GM21360 (cell line): ENCODE measurements around the gene PLEKHD1.
"Not testable (repeated sequence)": the region's sequence is repeated elsewhere in the genome, so short reads cannot be mapped to it uniquely, and the experiment has no call there.

ENCODE experiments used
- ATAC-seq: cut with Tn5 transposase; IDR thresholded peaks from one replicate; pipeline ENCODE4 v1.9.1; 2021; ENCODE audit warnings: mild to moderate bottlenecking, moderate library complexity; ENCODE audit not compliant: unreplicated experiment

The PLEKHD1 gene

GRCh38 chr14:69484444-69485314 lies at the start of gene PLEKHD1:
TSS of gene PLEKHD1 (plus strand) at chr14:69484728. CDS start at chr14:69484966, 238 bp downstream.
- no peak for ATAC-seq

GRCh38 chr14:69439521-69440270 lies 44.8 kb upstream of the PLEKHD1 start:
- ATAC-seq = no peak

GRCh38 chr14:69441948-69442347 lies 42.6 kb upstream of the PLEKHD1 start:
- peak; percentile 43 for ATAC-seq

- ATAC-seq = no peak
Observed at GRCh38 chr14:69443296-69443805, 41.2 kb upstream of the PLEKHD1 start.

GRCh38 chr14:69449216-69449615 lies 35.3 kb upstream of the PLEKHD1 start:
- no peak for ATAC-seq

- ATAC-seq = no peak
Observed at GRCh38 chr14:69451941-69452340, 32.6 kb upstream of the PLEKHD1 start.

GRCh38 chr14:69458350-69458749 lies 26.2 kb upstream of the PLEKHD1 start:
- ATAC-seq = no peak

- no peak for ATAC-seq
Observed at GRCh38 chr14:69459122-69459521, 25.4 kb upstream of the PLEKHD1 start.

GRCh38 chr14:69460093-69460701 lies 24.3 kb upstream of the PLEKHD1 start:
- no peak for ATAC-seq

GRCh38 chr14:69464379-69464778 lies 20.1 kb upstream of the PLEKHD1 start:
- ATAC-seq = no peak

GRCh38 chr14:69464829-69465228 lies 19.7 kb upstream of the PLEKHD1 start:
- ATAC-seq = no peak

GRCh38 chr14:69468949-69469348 lies 15.6 kb upstream of the PLEKHD1 start:
- no peak for ATAC-seq

- ATAC-seq = no peak
Observed at GRCh38 chr14:69471436-69471835, 13.1 kb upstream of the PLEKHD1 start.

GRCh38 chr14:69471916-69472315 lies 12.6 kb upstream of the PLEKHD1 start:
- ATAC-seq = no peak

GRCh38 chr14:69473260-69473659 lies 11.3 kb upstream of the PLEKHD1 start:
- ATAC-seq = no peak

GRCh38 chr14:69473946-69474345 lies 10.6 kb upstream of the PLEKHD1 start:
- no peak for ATAC-seq

GRCh38 chr14:69475194-69475818 lies 9.2 kb upstream of the PLEKHD1 start:
- ATAC-seq = no peak

GRCh38 chr14:69476824-69477450 lies 7.6 kb upstream of the PLEKHD1 start:
- ATAC-seq = not testable (repeated sequence)

- ATAC-seq = not testable (repeated sequence)
Observed at GRCh38 chr14:69478055-69478454, 6.5 kb upstream of the PLEKHD1 start.

GRCh38 chr14:69479696-69480095 lies 4.8 kb upstream of the PLEKHD1 start:
- ATAC-seq = no peak
